GM12891 (cell line): Measurements from ENCODE around the gene MAP3K21.

ENCODE experiments used
- POLR2A ChIP-seq: IDR thresholded peaks from 2 replicates; pipeline ENCODE4 v1.6.1; 2011; ENCODE audit warnings: low read depth, low read length, control low read depth
- TAF1 ChIP-seq: IDR thresholded peaks from 2 replicates; pipeline ENCODE4 v1.6.1; 2011; ENCODE audit warnings: low read depth, low read length, control low read depth

DNA sequence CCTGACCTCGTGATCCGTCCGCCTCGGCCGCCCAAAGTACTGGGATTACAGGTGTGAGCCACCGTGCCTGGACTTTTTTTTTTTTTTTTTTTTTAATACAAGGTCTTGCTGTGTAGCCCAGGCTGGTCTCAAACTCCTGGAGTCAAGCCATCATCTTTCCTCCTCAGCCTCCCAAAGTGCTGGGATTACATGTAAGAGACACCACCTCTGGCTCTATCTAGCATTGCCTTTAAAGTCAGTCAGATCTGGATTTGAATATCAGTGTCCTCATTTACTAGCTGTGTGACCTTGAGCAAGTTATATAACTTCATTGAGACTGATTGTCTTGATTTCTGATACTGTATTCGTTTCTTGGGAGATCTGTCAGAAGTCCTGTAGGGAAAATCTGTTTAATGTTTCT lies 6.6 kb downstream of the MAP3K21 start:
- TF ChIP-seq TAF1, result no peak
- no peak for TF ChIP-seq POLR2A
